NCI-H1930 (cell line): Measurements from ENCODE around the gene NATD1.

ENCODE experiments used
- DNase-seq, 2 experiments: peaks; one replicate each; lab custom pipeline; 2025; lab: John Stamatoyannopoulos, UW

The NATD1 gene

GRCh38 chr17:21191698-21192097 lies 61.5 kb downstream of the NATD1 start:
- DNase-seq: no peak

- no peak for DNase-seq
Observed at GRCh38 chr17:21190078-21190477, 63.1 kb downstream of the NATD1 start.

GRCh38 chr17:21189361-21189760 lies 63.8 kb downstream of the NATD1 start:
- no peak for DNase-seq
